Measurements from ENCODE around the gene SCAF8. TPM values are rescaled to one million over a fixed set of nuclear protein-coding genes. Genes with fewer than 3 reads are reported as not detected.

The SCAF8 gene
- total RNA-seq, 6 experiments from 2014 or later, result 35.2 to 43.3 (median 38.4) TPM

- H3K4me3 Mint-ChIP-seq, result no peak overlapping the region
Measured at GRCh38 chr6:154824076-154824475, 90.9 kb downstream of the SCAF8 start.

GRCh38 chr6:154829970-154830369 lies 96.8 kb downstream of the SCAF8 start:
- Mint-ChIP-seq H3K4me1 (ENCODE audit: low read depth) (peaks cover 5% of the 10 kb centered on the region; the same call in 1 of the 2 replicates), H3K27ac (no peak overlapping the region), H3K36me3 (ENCODE audit: low read depth) (peaks cover 31% of the 10 kb centered on the region), H3K9me3 (no peaks in the 10 kb centered on the region), H3K27me3 (ENCODE audit: insufficient read depth) (no peaks in the 10 kb centered on the region; the same call in 1 of the 2 replicates), H3K4me3 (no peak overlapping the region)
- DNase-seq, result no peak
- no peak for TF ChIP-seq CTCF (IDR thresholded peaks at IDR 0.05)

More at GRCh38 chr6:154824076-154824475, 90.9 kb downstream of the SCAF8 start:
- Mint-ChIP-seq H3K27me3 (ENCODE audit: insufficient read depth) (no peaks in the 10 kb centered on the region; the same call in 1 of the 2 replicates), H3K36me3 (ENCODE audit: low read depth) (peaks cover 40% of the 10 kb centered on the region), H3K4me1 (ENCODE audit: low read depth) (peaks cover 9% of the 10 kb centered on the region), H3K27ac (peak overlapping the region; percentile 20; the same call in 1 of the 2 replicates), H3K9me3 (no peaks in the 10 kb centered on the region)
- no peak for TF ChIP-seq CTCF (IDR thresholded peaks at IDR 0.05)
- DNase-seq, result no peak

- no peak for DNase-seq
- no peak for TF ChIP-seq CTCF (IDR thresholded peaks at IDR 0.05)
- Mint-ChIP-seq H3K27me3 (ENCODE audit: insufficient read depth) (no peaks in the 10 kb centered on the region; the same call in 1 of the 2 replicates), H3K36me3 (ENCODE audit: low read depth) (peaks cover 31% of the 10 kb centered on the region), H3K27ac (no peak overlapping the region), H3K4me3 (no peak overlapping the region), H3K9me3 (no peaks in the 10 kb centered on the region), H3K4me1 (ENCODE audit: low read depth) (peaks cover 5% of the 10 kb centered on the region; the same call in 1 of the 2 replicates)
Measured at GRCh38 chr6:154830771-154831170, 97.6 kb downstream of the SCAF8 start.

- no peak overlapping the region for H3K27ac Mint-ChIP-seq
- no peaks in the 10 kb centered on the region for H3K9me3 Mint-ChIP-seq
- H3K4me1 Mint-ChIP-seq (ENCODE audit: low read depth), result peaks cover 6% of the 10 kb centered on the region; the same call in 1 of the 2 replicates
- no peak for TF ChIP-seq CTCF (IDR thresholded peaks at IDR 0.05)
- no peaks in the 10 kb centered on the region; the same call in 1 of the 2 replicates for H3K27me3 Mint-ChIP-seq (ENCODE audit: insufficient read depth)
- H3K4me3 Mint-ChIP-seq, result no peak overlapping the region
- no peak for DNase-seq
- H3K36me3 Mint-ChIP-seq (ENCODE audit: low read depth), result peaks cover 17% of the 10 kb centered on the region
Measured at GRCh38 chr6:154835307-154835706, 102.1 kb downstream of the SCAF8 start.

GRCh38 chr6:154839546-154839945 lies 106.3 kb downstream of the SCAF8 start:
- Mint-ChIP-seq H3K9me3 (no peaks in the 10 kb centered on the region), H3K36me3 (ENCODE audit: low read depth) (peaks cover 9% of the 10 kb centered on the region), H3K4me1 (ENCODE audit: low read depth) (peaks cover 16% of the 10 kb centered on the region), H3K27ac (no peak overlapping the region), H3K4me3 (no peak overlapping the region), H3K27me3 (ENCODE audit: insufficient read depth) (no peaks in the 10 kb centered on the region)
- no peak for DNase-seq
- no peak for TF ChIP-seq CTCF (IDR thresholded peaks at IDR 0.05)
